GM20431 (cell line): ENCODE measurements around the gene CXCR2.
"Not testable (repeated sequence)": the region's sequence is repeated elsewhere in the genome, so short reads cannot be mapped to it uniquely, and the experiment has no call there.

ENCODE experiments used
- in situ Hi-C: fragments of 300-500 bp; cut with MseI, MboI; formaldehyde crosslinking; loops from one replicate; pipeline ENCODE4 v1.15.0; 2020; ENCODE audit warnings: low sequenced_read_pairs; ENCODE audit not compliant: unreplicated experiment

CXCR2 gene

DNA sequence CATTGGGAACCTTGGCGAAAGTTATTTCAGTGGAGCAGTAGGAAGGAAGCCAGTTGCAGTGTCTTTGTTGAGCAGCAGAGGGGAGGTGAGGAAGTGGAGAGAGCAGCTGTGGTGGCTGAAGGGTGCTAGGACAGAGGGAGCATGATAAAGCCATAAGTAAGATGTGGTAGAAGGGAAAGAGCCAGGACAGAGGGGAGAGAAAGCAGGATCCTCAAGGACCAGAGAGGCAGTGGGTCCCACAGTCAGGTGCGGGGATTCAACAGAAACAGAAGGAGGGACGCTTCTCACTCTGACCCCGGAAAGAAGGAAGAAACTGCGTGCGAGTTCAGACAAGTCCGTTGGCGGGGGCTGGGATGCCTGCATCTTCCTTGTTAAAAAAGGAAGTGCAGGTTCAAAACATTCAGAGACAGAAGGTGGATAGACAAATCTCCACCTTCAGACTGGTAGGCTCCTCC is at the start of gene CXCR2:
Gene CXCR2 (plus strand): TSS at position 403 of the 455 bp plus-strand sequence. CDS start 8,774 bp downstream, outside the sequence.
- in situ Hi-C loops: no loop called here

DNA sequence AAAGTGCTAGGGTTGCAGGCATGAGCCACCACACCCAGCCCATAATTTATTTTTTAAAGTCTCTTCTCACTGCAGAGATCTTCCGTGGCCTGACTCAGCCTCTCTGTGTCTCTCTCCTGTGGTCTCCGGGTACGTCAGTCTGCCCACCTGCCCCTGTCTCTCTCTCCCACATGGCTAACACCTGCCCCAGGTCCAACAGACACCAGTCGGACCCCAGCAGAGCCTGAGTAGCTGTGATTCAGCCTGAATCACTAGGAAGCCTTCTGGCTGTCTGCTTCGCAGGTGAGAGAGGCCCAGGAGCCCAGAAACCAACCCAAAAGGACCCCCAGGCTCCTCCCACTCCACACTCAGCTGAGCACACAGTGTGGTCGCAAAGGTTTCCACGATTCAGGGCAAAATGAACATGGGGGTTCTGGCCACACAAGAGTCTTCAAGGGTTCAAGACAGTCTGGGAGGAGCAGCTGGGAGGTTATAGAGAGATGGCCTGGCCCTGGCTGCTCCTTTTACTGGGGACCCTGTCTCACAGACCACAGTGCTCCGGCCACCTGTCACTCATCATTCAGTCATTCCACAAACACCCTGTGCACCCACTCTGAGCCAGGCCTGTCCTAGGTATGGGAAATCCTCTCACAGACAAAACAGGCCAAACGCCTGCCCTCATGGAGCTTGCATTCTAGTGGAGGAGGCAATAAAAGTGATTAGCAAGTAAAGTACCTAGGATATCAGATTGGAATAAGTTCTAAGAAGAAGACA is 48.2 kb upstream of the CXCR2 start:
- in situ Hi-C loops: no loop called here

DNA sequence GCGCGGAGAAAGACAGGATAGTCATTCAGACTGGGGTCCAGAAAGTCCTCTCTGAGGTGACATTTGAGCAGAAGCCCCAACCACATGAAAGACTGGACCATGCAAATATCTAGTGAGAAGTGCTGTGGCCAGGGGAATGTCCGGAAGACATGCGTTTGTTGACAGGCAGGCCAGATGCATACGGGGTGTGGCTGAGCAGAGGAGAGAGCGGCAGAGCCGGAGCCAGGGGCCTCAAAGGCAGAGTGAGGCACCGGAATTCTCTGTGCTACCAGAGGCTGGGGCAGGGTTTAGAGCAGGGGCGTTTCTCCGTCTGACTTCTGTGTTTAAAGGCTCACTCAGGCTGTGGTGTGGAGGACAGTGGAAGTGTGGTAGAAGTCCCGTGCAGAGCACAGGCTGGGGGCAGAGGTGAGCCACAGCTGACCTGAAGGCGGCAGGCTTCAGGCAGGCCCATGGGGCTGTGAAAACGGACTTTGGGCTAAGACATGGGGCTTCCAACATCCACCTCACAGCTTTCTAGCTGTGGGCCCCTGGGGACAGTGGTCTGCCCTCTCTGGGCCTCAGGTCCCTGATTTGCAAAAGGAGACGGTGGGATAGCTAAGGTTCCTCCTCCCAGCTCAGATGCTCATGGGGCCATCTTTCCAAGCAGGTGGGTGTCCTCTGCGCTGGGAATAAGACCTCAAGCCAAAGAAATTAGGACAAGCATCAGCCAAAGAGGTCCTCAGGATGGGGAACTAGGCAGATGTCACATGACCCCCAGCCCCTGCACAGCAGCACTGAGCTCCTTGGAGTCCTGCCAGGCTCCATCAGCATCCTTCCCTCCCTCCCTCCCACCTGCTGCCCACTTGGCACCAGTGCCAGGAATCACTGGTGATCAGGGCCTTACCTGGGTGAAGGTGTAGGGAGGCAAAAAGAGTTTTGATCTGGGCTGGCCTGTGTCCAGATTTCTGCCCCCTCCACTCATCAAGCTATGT is 45.6 kb upstream of the CXCR2 start:
- in situ Hi-C loops: no loop called here

DNA sequence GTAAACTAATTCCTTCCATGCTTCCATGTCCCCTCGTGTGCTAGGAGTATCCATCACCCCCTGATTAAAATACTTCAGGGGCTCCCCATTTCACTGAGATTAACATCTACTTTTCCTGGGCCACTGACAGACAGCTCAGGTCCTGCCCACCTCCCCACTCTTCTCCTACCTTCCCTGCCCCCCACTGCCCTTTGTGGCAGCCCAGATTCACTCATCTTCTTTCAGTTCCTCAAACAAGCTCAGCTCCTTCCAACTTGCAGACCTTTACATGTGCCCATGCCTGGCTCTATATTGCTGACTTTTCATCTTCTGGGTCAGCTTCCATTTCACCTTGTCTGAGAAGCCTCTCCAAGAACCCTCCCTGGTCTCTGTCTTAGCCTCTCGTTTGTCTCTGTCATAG is 44.8 kb upstream of the CXCR2 start:
- in situ Hi-C loops: no loop called here

DNA sequence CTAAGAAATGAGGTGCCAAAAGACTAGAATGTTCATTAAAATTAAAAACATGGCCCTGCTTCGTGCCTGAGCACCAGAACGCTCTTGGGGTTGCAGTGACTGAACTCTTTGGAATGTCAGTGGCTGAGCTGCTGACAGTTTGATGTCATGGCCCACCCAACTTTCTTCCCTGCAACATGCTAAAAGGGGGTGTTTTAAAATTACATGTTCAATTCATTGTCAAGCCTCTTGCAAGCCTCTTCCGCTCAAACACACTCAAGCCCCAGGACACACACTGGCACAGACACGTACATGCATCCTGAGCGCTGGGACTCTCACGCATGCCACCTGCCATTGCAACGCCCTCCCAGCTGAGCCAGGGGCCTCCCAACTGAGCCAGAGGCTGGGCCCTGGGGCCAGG is 44.1 kb upstream of the CXCR2 start:
- in situ Hi-C loops: no loop called here

DNA sequence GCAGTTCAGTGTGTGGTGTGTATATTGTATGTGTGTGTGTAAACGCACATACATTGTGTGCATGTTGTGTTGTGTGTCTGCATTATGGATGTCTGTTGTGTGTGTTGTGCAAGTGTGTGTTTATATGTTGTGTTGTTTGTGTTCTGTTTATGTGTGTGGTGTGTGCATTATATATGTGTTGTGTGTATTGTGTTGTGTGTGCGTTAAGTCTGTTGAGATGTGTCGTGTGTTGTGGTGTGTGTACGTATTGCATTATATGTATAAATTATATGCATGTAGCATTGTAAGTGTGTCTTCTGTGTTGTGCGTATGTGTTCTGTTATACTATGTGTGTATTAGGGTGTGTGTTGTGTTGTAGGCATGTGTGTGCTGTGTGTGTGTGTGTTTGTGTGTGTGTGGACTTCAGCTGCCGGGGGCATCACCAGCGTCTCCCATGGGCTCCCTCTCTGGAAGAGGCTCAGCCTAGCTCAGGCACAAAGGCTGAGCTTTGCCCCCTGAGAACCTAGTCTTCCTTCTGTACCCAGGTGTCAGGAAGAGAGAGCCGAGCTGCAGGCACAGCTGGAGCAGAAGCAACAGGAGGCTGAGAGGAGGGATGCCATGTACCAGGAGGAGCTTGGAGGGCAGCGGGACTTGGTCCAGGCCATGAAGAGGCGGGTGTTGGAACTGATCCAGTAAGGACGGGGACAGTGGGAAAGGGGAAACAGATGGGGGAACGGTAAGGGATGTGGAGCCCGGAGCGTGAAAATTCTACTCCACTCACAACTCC is 43.1 kb upstream of the CXCR2 start:
- in situ Hi-C loops: no loop called here

DNA sequence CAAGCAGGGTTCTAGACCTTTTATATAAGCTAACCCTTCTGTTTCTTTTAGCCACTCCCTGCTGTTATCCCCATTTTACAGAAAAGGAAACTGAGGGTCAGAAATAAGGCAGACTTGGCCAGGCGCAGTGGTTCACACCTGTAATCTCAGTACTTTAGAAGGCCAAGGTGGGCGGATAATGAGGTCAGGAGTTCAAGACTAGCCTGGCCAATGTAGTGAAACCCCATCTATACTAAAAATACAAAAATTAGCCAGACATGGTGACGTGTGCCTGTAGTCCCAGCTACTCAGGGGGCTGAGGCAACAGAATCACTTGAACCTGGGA is 42.5 kb upstream of the CXCR2 start:
- in situ Hi-C loops: no loop called here

DNA sequence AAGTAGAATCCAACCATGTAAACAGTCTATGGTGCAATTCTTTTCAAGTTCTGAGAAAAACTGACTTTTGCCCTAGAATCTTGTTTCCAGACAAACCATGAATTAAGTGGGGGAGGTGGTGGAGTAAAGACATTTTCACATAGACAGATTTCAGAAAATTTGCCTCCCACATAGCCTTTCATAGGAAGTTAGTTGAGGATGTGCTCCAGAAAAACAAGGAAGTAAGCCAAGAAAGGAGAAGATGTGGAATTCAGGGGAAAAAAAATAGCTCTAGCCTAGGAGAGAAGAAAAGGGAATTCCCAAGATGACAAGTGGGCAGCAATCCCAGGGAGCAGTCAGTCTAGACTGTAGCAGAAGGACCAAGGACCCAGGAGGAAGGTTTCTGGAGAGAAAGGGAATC is 39.4 kb upstream of the CXCR2 start:
- in situ Hi-C loops: no loop called here

DNA sequence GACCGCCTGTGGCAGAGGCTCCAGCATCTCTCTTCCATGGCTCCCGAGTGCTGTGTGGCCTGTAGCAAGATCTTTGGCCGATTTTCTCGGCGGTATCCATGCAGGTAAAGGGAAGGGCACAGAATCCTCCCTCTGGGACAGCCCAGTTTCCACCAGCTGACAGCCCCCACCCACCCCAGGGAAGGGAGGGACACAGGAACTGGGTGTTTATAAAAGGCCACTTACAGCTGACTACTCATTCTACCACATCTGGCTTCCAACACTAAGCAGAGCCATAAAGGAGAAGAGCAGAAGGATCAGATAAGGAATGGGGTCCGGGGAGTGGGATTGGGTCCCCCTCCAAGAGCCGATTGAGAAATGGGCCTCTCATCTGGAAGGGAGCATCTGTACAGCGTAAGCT is 36.6 kb upstream of the CXCR2 start:
- in situ Hi-C loops: no loop called here

DNA sequence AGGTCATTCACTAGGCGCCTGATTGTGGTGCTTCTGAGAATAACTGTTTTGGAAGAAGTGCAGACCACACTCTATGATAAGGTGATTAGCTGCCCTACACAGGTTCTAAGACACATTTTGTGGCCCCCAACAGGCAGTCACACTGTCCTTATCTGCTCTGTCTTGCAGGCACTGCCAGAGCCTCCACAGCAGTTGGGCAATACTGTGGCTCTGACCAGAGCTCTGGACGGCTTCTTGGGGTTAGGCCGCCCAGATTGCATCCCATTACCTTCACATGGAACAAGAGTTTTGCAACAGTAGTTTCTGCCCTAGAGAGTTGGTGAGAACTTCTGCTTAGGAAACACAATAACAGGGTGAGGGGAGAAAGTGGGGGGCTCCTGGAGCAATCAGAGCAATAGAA is 34.1 kb upstream of the CXCR2 start:
- in situ Hi-C loops: no loop called here

DNA sequence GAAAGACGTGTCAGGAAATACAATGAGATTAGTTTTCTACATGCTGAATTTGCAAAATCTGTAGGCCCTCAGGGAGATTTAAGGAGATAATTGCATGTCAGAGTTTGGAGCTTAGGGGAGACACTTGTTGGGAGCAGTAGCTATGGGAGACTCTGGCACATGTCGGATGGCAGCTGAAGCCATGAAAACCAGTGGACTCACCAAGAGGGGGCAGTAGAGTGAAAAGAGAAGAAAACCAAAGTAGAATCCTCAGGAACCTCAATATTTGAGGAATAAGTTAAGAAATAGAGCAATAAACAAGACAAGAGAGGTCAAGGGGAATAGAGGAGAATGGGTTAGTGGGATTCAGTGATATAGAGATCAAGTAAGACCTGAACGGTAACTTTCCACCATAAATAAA is 31.9 kb upstream of the CXCR2 start:
- in situ Hi-C loops: no loop called here

DNA sequence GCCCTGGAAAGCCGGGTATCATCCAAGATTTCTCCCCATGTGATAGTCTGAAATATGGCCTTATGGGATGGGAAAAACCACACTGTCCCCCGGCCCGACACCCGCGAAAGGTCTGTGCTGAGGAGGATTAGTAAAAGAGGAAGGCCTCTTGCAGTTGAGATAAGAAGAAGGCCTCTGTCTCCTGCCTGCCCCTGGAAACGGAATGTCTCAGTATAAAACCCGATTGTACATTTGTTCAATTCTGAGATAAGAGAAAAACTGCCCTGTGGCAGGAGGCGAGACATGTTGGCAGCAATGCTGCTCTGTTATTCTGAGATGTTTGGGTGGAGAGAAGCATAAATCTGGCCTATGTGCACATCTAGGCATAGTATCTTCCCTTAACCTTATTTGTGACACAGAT is 30.0 kb upstream of the CXCR2 start:
- in situ Hi-C loops: no loop called here

DNA sequence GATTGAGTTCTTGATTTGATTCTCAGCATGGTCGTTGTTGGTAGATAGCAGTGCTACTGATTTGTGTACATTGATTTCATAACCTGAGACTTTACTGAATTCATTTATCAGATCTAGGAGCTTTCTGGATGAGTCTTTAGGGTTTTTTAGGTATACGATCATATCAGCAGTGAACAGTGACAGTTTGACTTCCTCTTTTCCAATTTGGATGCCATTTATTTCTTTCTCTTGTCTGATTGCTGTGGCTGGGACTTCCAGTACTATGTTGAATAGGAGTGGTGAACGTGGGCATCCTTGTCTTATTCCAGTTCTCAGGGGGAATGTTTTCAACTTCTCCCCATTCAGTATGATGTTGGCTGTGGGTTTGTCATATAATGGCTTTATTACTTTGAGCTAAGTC is 27.9 kb upstream of the CXCR2 start:
- in situ Hi-C loops: no loop called here

DNA sequence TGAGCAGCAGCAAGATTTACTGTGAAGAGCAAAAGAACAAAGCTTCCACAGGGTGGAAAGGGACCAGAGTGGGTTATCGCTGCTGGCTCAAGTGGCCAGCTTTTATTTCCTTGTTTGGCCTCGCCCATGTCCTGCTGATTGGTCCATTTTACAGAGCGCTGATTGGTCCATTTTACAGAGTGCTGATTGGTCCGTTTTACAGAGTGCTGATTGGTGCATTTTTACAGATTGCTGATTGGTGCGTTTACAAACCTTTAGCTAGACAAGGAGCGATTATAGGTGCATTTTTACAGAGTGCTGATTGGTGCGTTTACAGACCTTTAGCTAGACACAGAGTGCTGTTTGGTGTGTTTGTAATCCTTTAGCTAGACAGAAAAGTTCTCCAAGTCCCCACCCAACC is 17.0 kb upstream of the CXCR2 start:
- in situ Hi-C loops: not testable (repeated sequence)

DNA sequence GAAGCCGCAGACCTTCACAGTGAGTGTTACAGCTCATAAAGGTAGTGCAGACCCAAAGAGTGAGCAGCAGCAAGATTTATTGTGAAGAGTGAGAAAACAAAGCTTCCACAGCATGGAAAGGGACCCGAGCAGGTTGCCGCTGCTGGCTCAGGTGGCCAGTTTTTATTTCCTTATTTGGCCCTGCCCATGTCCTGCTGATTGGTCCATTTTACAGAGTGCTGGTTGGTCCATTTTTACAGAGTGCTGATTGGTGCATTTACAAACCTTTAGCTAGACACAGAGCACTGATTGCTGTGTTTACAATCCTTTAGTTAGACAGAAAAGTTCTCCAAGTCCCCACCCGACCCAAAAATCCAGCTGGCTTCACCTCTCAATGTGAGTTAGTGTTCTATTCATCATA is 4.0 kb upstream of the CXCR2 start:
- in situ Hi-C loops: not testable (repeated sequence)

DNA sequence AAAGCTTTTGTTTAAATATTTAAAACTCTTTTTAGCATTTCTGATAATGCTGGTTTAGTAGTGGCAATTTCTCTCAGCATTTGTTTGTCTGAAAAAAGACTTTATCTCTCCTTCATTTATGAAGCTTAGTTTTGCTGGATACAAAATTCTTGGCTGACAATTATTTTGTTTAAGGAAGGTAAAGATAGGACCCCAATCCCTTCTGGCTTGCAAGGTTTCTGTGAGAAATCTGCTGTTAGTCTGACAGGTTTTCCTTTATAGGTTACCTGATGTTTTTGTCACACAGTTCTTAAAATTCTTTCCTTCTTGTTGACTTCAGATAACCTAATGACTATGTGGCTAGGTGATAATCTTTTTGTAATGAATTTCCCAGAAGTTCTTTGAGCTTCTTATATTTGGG is 3.5 kb upstream of the CXCR2 start:
- in situ Hi-C loops: not testable (repeated sequence)

DNA sequence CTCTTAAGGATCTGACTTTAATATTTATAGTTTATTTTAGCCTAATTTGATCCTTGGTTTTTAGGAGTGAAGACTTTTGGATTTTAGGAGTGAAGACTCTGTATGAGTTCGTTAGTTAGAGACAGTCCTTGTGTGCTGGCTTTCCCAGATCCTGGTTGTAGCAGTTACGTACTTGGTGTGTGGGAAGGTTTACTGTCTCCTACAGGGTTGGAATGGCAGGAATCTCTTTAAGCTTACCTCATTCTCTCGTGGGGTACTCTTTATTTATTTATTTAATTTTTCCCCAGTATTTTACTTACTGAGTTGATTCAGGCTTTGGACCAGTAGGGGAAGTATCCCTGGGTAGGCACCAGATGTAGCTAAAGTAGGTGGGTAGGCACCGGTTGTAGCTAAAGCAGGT is 1.8 kb upstream of the CXCR2 start:
- in situ Hi-C loops: no loop called here

DNA sequence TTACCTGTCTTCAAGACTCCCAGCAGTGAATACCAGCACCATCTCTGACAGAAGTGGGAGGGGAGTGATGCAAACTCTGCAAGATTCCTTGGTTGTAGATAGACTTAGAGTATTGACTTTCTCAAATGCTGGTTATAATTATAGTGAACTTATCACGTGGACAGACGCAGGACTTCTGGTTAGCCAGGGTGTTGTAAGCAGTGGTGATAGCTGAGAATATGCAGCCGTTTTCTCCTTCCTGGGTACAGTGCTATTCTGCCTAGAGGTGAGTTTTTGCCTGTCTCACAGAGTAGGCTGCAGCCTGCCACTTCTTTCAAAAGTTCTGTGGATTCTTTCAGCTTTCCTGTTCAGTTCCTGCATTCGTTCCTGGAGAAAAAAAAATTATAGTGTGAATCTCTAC is 733 bp upstream of the CXCR2 start:
- in situ Hi-C loops: no loop called here

DNA sequence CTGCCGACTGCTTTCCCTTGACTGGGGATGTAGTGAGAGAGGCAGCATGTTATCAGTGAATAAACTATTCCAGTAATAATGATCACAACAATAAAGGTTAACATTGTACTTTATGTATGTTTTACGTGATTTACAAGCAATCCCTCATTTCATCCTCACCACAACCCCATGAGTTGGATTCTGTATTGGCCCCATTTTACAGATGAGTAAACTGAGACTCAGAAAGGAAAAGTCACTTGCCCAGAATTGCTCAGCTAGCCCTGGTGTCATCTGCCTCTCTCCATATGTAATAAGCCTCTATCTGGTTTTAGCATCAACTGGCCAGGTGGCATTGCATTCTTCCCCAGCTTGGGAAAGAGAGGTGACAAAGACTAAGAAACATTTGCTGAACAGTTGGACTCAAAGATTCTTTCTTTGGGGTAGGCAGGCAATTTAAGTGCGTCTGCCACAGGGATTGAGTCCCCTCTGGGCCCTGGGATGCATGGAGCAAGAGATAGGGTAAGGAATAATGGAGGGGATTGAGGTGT is 2.2 kb downstream of the CXCR2 start:
- in situ Hi-C loops: no loop called here

DNA sequence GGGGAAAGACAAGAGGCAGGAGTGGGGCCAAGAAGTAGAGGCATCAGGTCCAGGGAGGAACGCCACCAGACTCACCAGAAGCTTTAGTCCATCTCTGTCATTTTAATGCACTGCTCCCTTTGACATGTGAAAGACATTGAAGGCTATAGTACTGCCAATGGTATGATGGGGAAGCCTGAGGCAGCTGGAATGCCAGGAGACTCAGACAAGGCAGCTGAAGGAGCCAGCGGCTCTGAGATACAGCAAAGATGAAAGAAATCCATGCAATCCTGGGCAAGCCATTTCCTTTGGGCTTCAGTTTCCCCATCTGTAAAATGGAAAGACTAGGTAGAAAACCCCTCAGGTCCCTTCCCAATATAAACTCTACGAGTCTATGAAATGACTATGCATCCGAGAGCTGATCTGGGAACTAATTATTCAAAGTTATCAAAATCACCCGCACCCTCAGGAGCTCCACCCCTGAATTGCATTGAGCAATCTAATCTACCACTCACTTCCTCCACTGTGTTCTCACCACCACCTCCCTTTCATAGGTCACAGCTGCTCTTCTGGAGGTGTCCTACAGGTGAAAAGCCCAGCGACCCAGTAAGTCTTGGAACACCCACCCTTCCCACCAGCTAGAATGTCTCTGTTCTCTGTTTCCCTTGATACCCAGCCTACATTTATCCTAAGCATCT is 3.1 kb downstream of the CXCR2 start:
- in situ Hi-C loops: no loop called here
